K562 (cell line): ENCODE results near the gene LRRC58. TPM values are rescaled to one million over a fixed set of nuclear protein-coding genes. Genes with fewer than 3 reads are reported as not detected.

Source experiments
- ATAC-seq: fragments of 200-7000 bp; cut with Tn5 transposase; 3 replicates; pipeline ENCODE4 v1.9.1; 2020; ENCODE audit warnings: moderate library complexity
- BruUV-seq: library from RNA; stranded (reverse); fragments of 400-500 nt; replicated peaks from 2 replicates; lab custom pipeline; 2021; lab: Mats Ljungman, UMichigan
- CTCF ChIA-PET: fragments of 300-600 bp; formaldehyde crosslinking; extraction: SDS; loops from one replicate; lab custom pipeline; 2021; ENCODE audit warnings: low intra/inter-chr PET ratio; lab: Yijun Ruan, JAX
- POLR2A ChIA-PET: fragments of 300-600, 350-650 bp; sonication (Branson Sonifier 250); formaldehyde crosslinking; extraction: SDS; loops from one replicate; lab custom pipeline; 2021; ENCODE audit warnings: antibody characterized with exemption, inconsistent platforms; lab: Yijun Ruan, JAX
- DNase-seq, 4 experiments: peaks; one replicate each; pipeline versions ENCODE4 v3.0.0 to v3.0.0-alpha.2; 2011 to 2018; ENCODE audit warnings: low spot score in 3 of 4, mixed read lengths in 3 of 4; ENCODE audit errors: extremely low read depth in 1 of 4
- FAIRE-seq: peaks from 2 replicates; lab custom pipeline; 2011; peaks lifted over from hg19 to GRCh38; lab: Jason Lieb, UNC
- H2AFZ ChIP-seq: 2 replicates; pipeline ENCODE4 v1.6.0; 2011; ENCODE audit warnings: low read depth, low read length, control low read depth, inconsistent platforms
- H3K27ac ChIP-seq: fragments of 200-600 bp; 3 replicates; pipeline ENCODE4 v1.8.0; 2011; ENCODE audit warnings: low read depth, mild to moderate bottlenecking, control low read depth, inconsistent platforms, low read length, moderate library complexity, mixed read lengths; ENCODE audit errors: extremely low read depth
- H3K27me3 ChIP-seq, 2 experiments: fragments of 300-600 bp in 1 of 2; 2 replicates in 1 of 2; 3 replicates in 1 of 2; pipeline versions ENCODE4 v1.6.0 to v1.8.0; 2011; ENCODE audit warnings: inconsistent platforms in 2 of 2, low read length in 2 of 2, mild to moderate bottlenecking in 1 of 2, mixed read lengths in 1 of 2, moderate library complexity in 1 of 2; ENCODE audit not compliant: control insufficient read depth in 2 of 2, insufficient read depth in 2 of 2
- H3K36me3 ChIP-seq: fragments of 300-600 bp; 3 replicates; pipeline ENCODE4 v1.8.0; 2011; ENCODE audit warnings: mild to moderate bottlenecking, low read length, inconsistent platforms; ENCODE audit not compliant: control insufficient read depth, insufficient read depth
- H3K4me1 ChIP-seq, 2 experiments: fragments of 200-600 bp in 1 of 2; replicated peaks in 1 of 2; 2 replicates in 1 of 2; 3 replicates in 1 of 2; pipeline versions ENCODE4 v1.5.1 to v1.8.0; 2011; ENCODE audit warnings: inconsistent platforms in 2 of 2, low read length in 2 of 2, mild to moderate bottlenecking in 1 of 2, mixed read lengths in 1 of 2, moderate library complexity in 1 of 2; ENCODE audit not compliant: control insufficient read depth in 2 of 2, insufficient read depth in 2 of 2
- H3K4me2 ChIP-seq: 2 replicates; pipeline ENCODE4 v1.6.1; 2011; ENCODE audit warnings: low read length, control low read depth, inconsistent platforms, mixed read lengths; ENCODE audit not compliant: insufficient read depth
- H3K4me3 ChIP-seq: fragments of 200-600 bp; sonication (generic), shearing (Covaris generic); 2 replicates; pipeline ENCODE4 v1.5.1; 2016; ENCODE audit warnings: control low read depth, inconsistent platforms
- H3K79me2 ChIP-seq: fragments of 200-600 bp; 3 replicates; pipeline ENCODE4 v1.8.0; 2011; ENCODE audit warnings: low read length, inconsistent platforms; ENCODE audit not compliant: control insufficient read depth, insufficient read depth
- H3K9ac ChIP-seq, 2 experiments: 2 replicates each; pipeline versions ENCODE4 v1.6.0 to v1.6.1; 2011; ENCODE audit warnings: low read depth in 2 of 2, low read length in 2 of 2, control low read depth in 1 of 2, inconsistent platforms in 1 of 2, mild to moderate bottlenecking in 1 of 2, mixed read lengths in 1 of 2; ENCODE audit not compliant: insufficient read depth in 1 of 2
- H3K9me1 ChIP-seq: one replicate; pipeline ENCODE4 v1.6.0; 2011; ENCODE audit warnings: inconsistent platforms, mild to moderate bottlenecking, low read length, moderate library complexity; ENCODE audit not compliant: control insufficient read depth, insufficient read depth
- H3K9me3 ChIP-seq: replicated peaks from 2 replicates; pipeline ENCODE4 v1.5.1; 2011; ENCODE audit warnings: low read depth, low read length, inconsistent platforms; ENCODE audit not compliant: control insufficient read depth, insufficient read depth
- H4K20me1 ChIP-seq: replicated peaks from 2 replicates; pipeline ENCODE4 v1.6.1; 2011; ENCODE audit warnings: low read length, inconsistent platforms, mixed read lengths; ENCODE audit not compliant: control insufficient read depth, insufficient read depth
- BRF2 ChIP-seq: IDR thresholded peaks from 3 replicates; pipeline ENCODE4 v1.6.1; 2011; ENCODE audit warnings: borderline replicate concordance, mild to moderate bottlenecking; ENCODE audit not compliant: insufficient read length, insufficient read depth
- CTCFL ChIP-seq: IDR thresholded peaks from 2 replicates; pipeline ENCODE4 v1.6.1; 2011; ENCODE audit warnings: borderline replicate concordance, low read depth, mild to moderate bottlenecking, moderate library complexity, low read length; ENCODE audit not compliant: insufficient read depth, poor library complexity, severe bottlenecking
- FOSL1 ChIP-seq: fragments of 200-800 bp; sonication (Bioruptor generic); conservative IDR thresholded peaks from 2 replicates; pipeline ENCODE4 v1.6.1; 2016; ENCODE audit warnings: missing genetic modification characterization, missing compliant biosample characterization
- PTRF ChIP-seq: fragments of 450-650 bp; IDR thresholded peaks from 2 replicates; pipeline ENCODE4 v1.6.1; 2016; ENCODE audit warnings: mild to moderate bottlenecking, missing genetic modification characterization, missing compliant biosample characterization
- RBM17 ChIP-seq: fragments of 200-400 bp; formaldehyde crosslinking; IDR thresholded peaks from 2 replicates; pipeline ENCODE4 v1.6.1; 2017; ENCODE audit warnings: low read depth, mild to moderate bottlenecking, low read length, borderline replicate concordance
- RFX5 ChIP-seq: IDR thresholded peaks from 2 replicates; pipeline ENCODE4 v1.6.1; 2011; ENCODE audit warnings: low read depth, mild to moderate bottlenecking, improper control_type of control experiment, low read length
- SIX5 ChIP-seq, 2 experiments: IDR thresholded peaks; 2 replicates each; pipeline ENCODE4 v1.6.1; 2011; ENCODE audit warnings: low read length in 2 of 2, borderline replicate concordance in 1 of 2, low read depth in 1 of 2, mild to moderate bottlenecking in 1 of 2, moderate library complexity in 1 of 2; ENCODE audit not compliant: insufficient read depth in 1 of 2
- WGBS: fragments of 100-300 bp; shearing (Covaris generic); methylation state at CpG from one replicate; pipeline ENCODE4 v1.1.6; 2016; ENCODE audit warnings: low coverage, mixed read lengths; ENCODE audit not compliant: insufficient coverage; ENCODE audit errors: missing lambda C conversion rate; 5-methylcytosine and 5-hydroxymethylcytosine counted together
- in situ Hi-C: fragments of 300-500 bp; cut with MboI; formaldehyde crosslinking; loops from 4 replicates; pipeline ENCODE4 v1.15.0; 2018; ENCODE audit warnings: inconsistent platforms, mixed read lengths
- intact Hi-C: fragments of 100-400 bp; cut with micrococcal nuclease; formaldehyde crosslinking; loops from 2 replicates; pipeline ENCODE4 v1.14.2; 2022
- polyA plus RNA-seq, 8 experiments: library from polyadenylated mRNA; depleted of rRNA in 4 of 8; stranded (reverse) in 5 of 8; unstranded in 3 of 8; fragments of >200 nt; fragmentation: Nextera tagmentation in 2 of 8; fragmentation: Illumina TruSeq in 1 of 8; extraction: Ambion mirVana in 2 of 8; extraction: Trizol in 1 of 8; gene quantifications; 2 replicates each; pipeline versions ENCODE4 v1.2.1 to v1.2.3, GENCODE V29; 2011 to 2014; ENCODE audit warnings: inconsistent platforms in 1 of 8, missing spikeins in 1 of 8
- total RNA-seq, 7 experiments: library from RNA; depleted of rRNA in 6 of 7; stranded (reverse); fragments of >200 nt in 6 of 7; fragmentation: Illumina TruSeq in 2 of 7; extraction: Trizol in 2 of 7; gene quantifications; 2 replicates each; pipeline versions ENCODE4 v1.2.1 to v1.2.3, GENCODE V29; 2011 to 2021; ENCODE audit warnings: low replicate concordance in 1 of 7
- TF ChIP-seq, protein P1 (sequence below): sonication (generic); formaldehyde crosslinking; IDR thresholded peaks from 2 replicates; pipeline ENCODE4 v1.8.1; 2023; ENCODE audit warnings: mild to moderate bottlenecking, missing genetic modification reagents
- TF ChIP-seq, protein P2 (sequence below): fragments of 250-450 bp; sonication (Bioruptor Pico); IDR thresholded peaks from 2 replicates; pipeline ENCODE4 v1.4.0; 2020

The LRRC58 gene
- total and polyA plus RNA-seq, 9 of the 15 experiments (the other 6 are each of a cell fraction or from before 2014, with no cell fraction given), result 5.6 to 26.6 (median 14.8) TPM

- no peaks in the 10 kb centered on the region for H3K9me3 ChIP-seq
- in situ Hi-C loops (no loop called here), intact Hi-C loops (no loop called here)
- ChIA-PET POLR2A (no interaction called here), CTCF (no interaction called here)
- ATAC-seq, result no peak
- H3K79me2 ChIP-seq, result no peaks in the 10 kb centered on the region
- H3K27ac ChIP-seq, result no peak overlapping the region
- H3K27me3 ChIP-seq, result peaks cover 14 to 15% of the 10 kb centered on the region in 2 experiments; a peak in 3 of 5 replicates
- no peak overlapping the region for H3K4me3 ChIP-seq
- H4K20me1 ChIP-seq, result no peaks in the 10 kb centered on the region
- H3K36me3 ChIP-seq, result no peaks in the 10 kb centered on the region
- no peak overlapping the region for H3K4me2 ChIP-seq
- no peak for DNase-seq
- no TSS peak for BruUV-seq
- 4% methylated on average over 3 of the region's 3 CpGs for WGBS
- no peak overlapping the region for H2AFZ ChIP-seq
- FAIRE-seq, result no peak
- H3K9me1 ChIP-seq, result no peaks in the 10 kb centered on the region
- no peak overlapping the region for H3K9ac ChIP-seq
- H3K4me1 ChIP-seq, result peaks cover 0 to 8% of the 10 kb centered on the region in 2 experiments; a peak in 2 of 5 replicates
- TF ChIP-seq BRF2 (no peak), FOSL1 (tag) (no peak), RBM17 (no peak), PTRF (no peak), RFX5 (no peak), CTCFL (no peak), SIX5 (IDR thresholded peaks at IDR 0.05; ENCODE audit: borderline replicate concordance in 1 of 2, insufficient read depth in 1 of 2, low read depth in 1 of 2, low read length in 2 of 2) (no peak)
- TF ChIP-seq, protein P1, sequence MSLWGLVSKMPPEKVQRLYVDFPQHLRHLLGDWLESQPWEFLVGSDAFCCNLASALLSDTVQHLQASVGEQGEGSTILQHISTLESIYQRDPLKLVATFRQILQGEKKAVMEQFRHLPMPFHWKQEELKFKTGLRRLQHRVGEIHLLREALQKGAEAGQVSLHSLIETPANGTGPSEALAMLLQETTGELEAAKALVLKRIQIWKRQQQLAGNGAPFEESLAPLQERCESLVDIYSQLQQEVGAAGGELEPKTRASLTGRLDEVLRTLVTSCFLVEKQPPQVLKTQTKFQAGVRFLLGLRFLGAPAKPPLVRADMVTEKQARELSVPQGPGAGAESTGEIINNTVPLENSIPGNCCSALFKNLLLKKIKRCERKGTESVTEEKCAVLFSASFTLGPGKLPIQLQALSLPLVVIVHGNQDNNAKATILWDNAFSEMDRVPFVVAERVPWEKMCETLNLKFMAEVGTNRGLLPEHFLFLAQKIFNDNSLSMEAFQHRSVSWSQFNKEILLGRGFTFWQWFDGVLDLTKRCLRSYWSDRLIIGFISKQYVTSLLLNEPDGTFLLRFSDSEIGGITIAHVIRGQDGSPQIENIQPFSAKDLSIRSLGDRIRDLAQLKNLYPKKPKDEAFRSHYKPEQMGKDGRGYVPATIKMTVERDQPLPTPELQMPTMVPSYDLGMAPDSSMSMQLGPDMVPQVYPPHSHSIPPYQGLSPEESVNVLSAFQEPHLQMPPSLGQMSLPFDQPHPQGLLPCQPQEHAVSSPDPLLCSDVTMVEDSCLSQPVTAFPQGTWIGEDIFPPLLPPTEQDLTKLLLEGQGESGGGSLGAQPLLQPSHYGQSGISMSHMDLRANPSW (CRISPR knock-in tag), result no peak
- TF ChIP-seq, protein P2, sequence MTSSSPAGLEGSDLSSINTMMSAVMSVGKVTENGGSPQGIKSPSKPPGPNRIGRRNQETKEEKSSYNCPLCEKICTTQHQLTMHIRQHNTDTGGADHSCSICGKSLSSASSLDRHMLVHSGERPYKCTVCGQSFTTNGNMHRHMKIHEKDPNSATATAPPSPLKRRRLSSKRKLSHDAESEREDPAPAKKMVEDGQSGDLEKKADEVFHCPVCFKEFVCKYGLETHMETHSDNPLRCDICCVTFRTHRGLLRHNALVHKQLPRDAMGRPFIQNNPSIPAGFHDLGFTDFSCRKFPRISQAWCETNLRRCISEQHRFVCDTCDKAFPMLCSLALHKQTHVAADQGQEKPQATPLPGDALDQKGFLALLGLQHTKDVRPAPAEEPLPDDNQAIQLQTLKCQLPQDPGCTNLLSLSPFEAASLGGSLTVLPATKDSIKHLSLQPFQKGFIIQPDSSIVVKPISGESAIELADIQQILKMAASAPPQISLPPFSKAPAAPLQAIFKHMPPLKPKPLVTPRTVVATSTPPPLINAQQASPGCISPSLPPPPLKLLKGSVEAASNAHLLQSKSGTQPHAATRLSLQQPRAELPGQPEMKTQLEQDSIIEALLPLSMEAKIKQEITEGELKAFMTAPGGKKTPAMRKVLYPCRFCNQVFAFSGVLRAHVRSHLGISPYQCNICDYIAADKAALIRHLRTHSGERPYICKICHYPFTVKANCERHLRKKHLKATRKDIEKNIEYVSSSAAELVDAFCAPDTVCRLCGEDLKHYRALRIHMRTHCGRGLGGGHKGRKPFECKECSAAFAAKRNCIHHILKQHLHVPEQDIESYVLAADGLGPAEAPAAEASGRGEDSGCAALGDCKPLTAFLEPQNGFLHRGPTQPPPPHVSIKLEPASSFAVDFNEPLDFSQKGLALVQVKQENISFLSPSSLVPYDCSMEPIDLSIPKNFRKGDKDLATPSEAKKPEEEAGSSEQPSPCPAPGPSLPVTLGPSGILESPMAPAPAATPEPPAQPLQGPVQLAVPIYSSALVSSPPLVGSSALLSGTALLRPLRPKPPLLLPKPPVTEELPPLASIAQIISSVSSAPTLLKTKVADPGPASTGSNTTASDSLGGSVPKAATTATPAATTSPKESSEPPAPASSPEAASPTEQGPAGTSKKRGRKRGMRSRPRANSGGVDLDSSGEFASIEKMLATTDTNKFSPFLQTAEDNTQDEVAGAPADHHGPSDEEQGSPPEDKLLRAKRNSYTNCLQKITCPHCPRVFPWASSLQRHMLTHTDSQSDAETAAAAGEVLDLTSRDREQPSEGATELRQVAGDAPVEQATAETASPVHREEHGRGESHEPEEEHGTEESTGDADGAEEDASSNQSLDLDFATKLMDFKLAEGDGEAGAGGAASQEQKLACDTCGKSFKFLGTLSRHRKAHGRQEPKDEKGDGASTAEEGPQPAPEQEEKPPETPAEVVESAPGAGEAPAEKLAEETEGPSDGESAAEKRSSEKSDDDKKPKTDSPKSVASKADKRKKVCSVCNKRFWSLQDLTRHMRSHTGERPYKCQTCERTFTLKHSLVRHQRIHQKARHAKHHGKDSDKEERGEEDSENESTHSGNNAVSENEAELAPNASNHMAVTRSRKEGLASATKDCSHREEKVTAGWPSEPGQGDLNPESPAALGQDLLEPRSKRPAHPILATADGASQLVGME (CRISPR knock-in tag), result no peak
Measured at GRCh38 chr3:120280566-120280965, 68.6 kb downstream of the LRRC58 start.
